ENCODE data around the gene DOK6.

- no peak for TF ChIP-seq CTCF (conservative IDR thresholded peaks at IDR 0.05; ENCODE audit: low read depth, low read length)
- TF ChIP-seq EZH2 (IDR thresholded peaks at IDR 0.05; ENCODE audit: low read length, unreplicated experiment), result no peak
These were observed 179.4 kb downstream of the DOK6 start for GRCh38 chr18:69580107-69580506.
